IMR-90 (cell line): ENCODE results near the gene CHST2. TPM values are rescaled to one million over a fixed set of nuclear protein-coding genes. Genes with fewer than 3 reads are reported as not detected.
A peak's percentile ranks its signal among the peaks of the same experiment; 100 is the strongest.

Experiments used
- ATAC-seq: fragments of 200-7000 bp; cut with Tn5 transposase; 2 replicates; pipeline ENCODE4 v1.9.1; 2020; ENCODE audit warnings: low read depth, mild to moderate bottlenecking, moderate library complexity
- BruUV-seq: library from RNA; stranded (reverse); fragments of 400-500 nt; replicated peaks from 2 replicates; lab custom pipeline; 2021; lab: Mats Ljungman, UMichigan
- CTCF ChIA-PET: fragments of 300-600 bp; formaldehyde crosslinking; extraction: SDS; loops from one replicate; lab custom pipeline; 2021; ENCODE audit warnings: antibody characterized with exemption; lab: Yijun Ruan, JAX
- POLR2A ChIA-PET: fragments of 300-600 bp; sonication (Branson Sonifier 250); formaldehyde crosslinking; loops from one replicate; lab custom pipeline; 2022; ENCODE audit warnings: antibody characterized with exemption; ENCODE audit not compliant: unreplicated experiment; lab: Charles Lee
- DNase-seq: peaks from one replicate; pipeline ENCODE4 v3.0.0; 2013
- H2AFZ ChIP-seq: replicated peaks from 2 replicates; pipeline ENCODE3; 2013; ENCODE audit warnings: low read length, mild to moderate bottlenecking; ENCODE audit not compliant: poor library complexity
- H2AK5ac ChIP-seq: 2 replicates; pipeline ENCODE4 v1.6.1; 2013; ENCODE audit warnings: low read depth, low read length, inconsistent platforms
- H2AK9ac ChIP-seq: replicated peaks from 2 replicates; pipeline ENCODE3; 2013; ENCODE audit warnings: mild to moderate bottlenecking, low read depth, low read length, moderate library complexity; ENCODE audit not compliant: poor library complexity
- H2BK120ac ChIP-seq: 2 replicates; pipeline ENCODE4 v1.6.1; 2013; ENCODE audit warnings: low read depth, low read length, inconsistent platforms
- H2BK15ac ChIP-seq: 3 replicates; pipeline ENCODE4 v1.6.1; 2013; ENCODE audit warnings: low read depth, low read length, inconsistent platforms
- H2BK20ac ChIP-seq: 2 replicates; pipeline ENCODE4 v1.6.1; 2013; ENCODE audit warnings: low read depth, mild to moderate bottlenecking, inconsistent platforms, low read length, moderate library complexity
- H2BK5ac ChIP-seq: 2 replicates; pipeline ENCODE4 v1.6.1; 2013; ENCODE audit warnings: mild to moderate bottlenecking, low read depth, low read length, inconsistent platforms; ENCODE audit not compliant: poor library complexity, severe bottlenecking
- H3K14ac ChIP-seq: replicated peaks from 2 replicates; pipeline ENCODE4 v1.6.1; 2013; ENCODE audit warnings: low read depth, low read length, inconsistent platforms
- H3K18ac ChIP-seq: 2 replicates; pipeline ENCODE4 v1.6.1; 2013; ENCODE audit warnings: low read depth, low read length, control low read depth
- H3K23ac ChIP-seq: 2 replicates; pipeline ENCODE4 v1.6.1; 2013; ENCODE audit warnings: low read depth, low read length, inconsistent platforms
- H3K27ac ChIP-seq: 2 replicates; pipeline ENCODE4 v1.5.1; 2013; ENCODE audit warnings: mild to moderate bottlenecking, control low read depth, low read length; ENCODE audit not compliant: insufficient read depth
- H3K27me3 ChIP-seq: 2 replicates; pipeline ENCODE4 v1.6.1; 2013; ENCODE audit warnings: low read length; ENCODE audit not compliant: control insufficient read depth, insufficient read depth
- H3K36me3 ChIP-seq: 2 replicates; pipeline ENCODE4 v1.6.1; 2013; ENCODE audit warnings: low read length, mixed read lengths; ENCODE audit not compliant: control insufficient read depth, insufficient read depth
- H3K4ac ChIP-seq: 2 replicates; pipeline ENCODE4 v1.6.1; 2013; ENCODE audit warnings: low read depth, low read length, inconsistent platforms
- H3K4me1 ChIP-seq: 2 replicates; pipeline ENCODE4 v1.6.1; 2013; ENCODE audit warnings: low read length, mixed read lengths; ENCODE audit not compliant: control insufficient read depth, insufficient read depth
- H3K4me2 ChIP-seq: 2 replicates; pipeline ENCODE4 v1.6.1; 2013; ENCODE audit warnings: low read depth, mild to moderate bottlenecking, control low read depth, low read length, moderate library complexity
- H3K4me3 ChIP-seq: 2 replicates; pipeline ENCODE4 v1.5.1; 2013; ENCODE audit warnings: low read depth, mild to moderate bottlenecking, control low read depth, low read length, moderate library complexity; ENCODE audit not compliant: insufficient read depth
- H3K56ac ChIP-seq: 2 replicates; pipeline ENCODE4 v1.6.1; 2013; ENCODE audit warnings: low read length, inconsistent platforms; ENCODE audit not compliant: insufficient read depth; ENCODE audit errors: extremely low read depth
- H3K79me1 ChIP-seq, 2 experiments: 2 replicates each; pipeline ENCODE4 v1.6.1; 2013; ENCODE audit warnings: low read length in 2 of 2, inconsistent platforms in 1 of 2, low read depth in 1 of 2
- H3K9ac ChIP-seq: 2 replicates; pipeline ENCODE4 v1.6.1; 2013; ENCODE audit warnings: low read depth, low read length, control low read depth
- H3K9me1 ChIP-seq: 2 replicates; pipeline ENCODE4 v1.6.1; 2013; ENCODE audit warnings: low read length, inconsistent platforms; ENCODE audit not compliant: insufficient read depth
- H3K9me3 ChIP-seq: 2 replicates; pipeline ENCODE4 v1.6.1; 2013; ENCODE audit warnings: low read length; ENCODE audit not compliant: control insufficient read depth, insufficient read depth
- H4K20me1 ChIP-seq: 2 replicates; pipeline ENCODE4 v1.6.1; 2013; ENCODE audit warnings: low read length, inconsistent platforms; ENCODE audit not compliant: insufficient read depth
- H4K5ac ChIP-seq: 2 replicates; pipeline ENCODE4 v1.6.1; 2013; ENCODE audit warnings: mild to moderate bottlenecking, low read depth, low read length, control low read depth
- H4K8ac ChIP-seq, 2 experiments: 2 replicates each; pipeline ENCODE4 v1.6.1; 2013; ENCODE audit warnings: low read depth in 2 of 2, low read length in 2 of 2, control low read depth in 1 of 2, inconsistent platforms in 1 of 2
- H4K91ac ChIP-seq: 2 replicates; pipeline ENCODE4 v1.6.1; 2013; ENCODE audit warnings: low read depth, low read length, inconsistent platforms; ENCODE audit not compliant: insufficient read depth
- BHLHE40 ChIP-seq: fragments of 150-350 bp; IDR thresholded peaks from 2 replicates; pipeline ENCODE4 v1.6.1; 2016; ENCODE audit warnings: mild to moderate bottlenecking, low read depth, low read length
- CEBPB ChIP-seq: IDR thresholded peaks from 2 replicates; pipeline ENCODE4 v1.6.1; 2012; ENCODE audit warnings: low read depth, low read length, improper control_type of control experiment
- CHD1 ChIP-seq: IDR thresholded peaks from 2 replicates; pipeline ENCODE4 v1.6.1; 2012; ENCODE audit warnings: low read depth, low read length, improper control_type of control experiment
- ELK1 ChIP-seq: fragments of 150-350 bp; IDR thresholded peaks from 2 replicates; pipeline ENCODE4 v1.6.1; 2016; ENCODE audit warnings: low read depth, mild to moderate bottlenecking, low read length, moderate library complexity, borderline replicate concordance
- FOS ChIP-seq: fragments of 150-350 bp; IDR thresholded peaks from 2 replicates; pipeline ENCODE4 v1.6.1; 2016; ENCODE audit warnings: low read depth, low read length
- MAFK ChIP-seq: IDR thresholded peaks from 2 replicates; pipeline ENCODE4 v1.6.1; 2012; ENCODE audit warnings: low read depth, low read length, improper control_type of control experiment
- MAZ ChIP-seq: IDR thresholded peaks from 2 replicates; pipeline ENCODE4 v1.6.1; 2012; ENCODE audit warnings: low read depth, mild to moderate bottlenecking, low read length, improper control_type of control experiment, moderate library complexity, borderline replicate concordance
- MXI1 ChIP-seq: IDR thresholded peaks from 2 replicates; pipeline ENCODE4 v1.6.1; 2012; ENCODE audit warnings: low read depth, mild to moderate bottlenecking, low read length, moderate library complexity, borderline replicate concordance
- NFE2L2 ChIP-seq: fragments of 150-350 bp; IDR thresholded peaks from 2 replicates; pipeline ENCODE4 v1.6.1; 2016; ENCODE audit warnings: low read depth, mild to moderate bottlenecking, low read length
- POLR2A ChIP-seq: IDR thresholded peaks from 2 replicates; pipeline ENCODE4 v1.6.1; 2012; ENCODE audit warnings: mild to moderate bottlenecking, low read depth, low read length
- RAD21 ChIP-seq: IDR thresholded peaks from 2 replicates; pipeline ENCODE4 v1.6.1; 2012; ENCODE audit warnings: low read length, improper control_type of control experiment
- RCOR1 ChIP-seq: IDR thresholded peaks from 2 replicates; pipeline ENCODE4 v1.6.1; 2012; ENCODE audit warnings: mild to moderate bottlenecking, low read length, improper control_type of control experiment; ENCODE audit not compliant: insufficient replicate concordance
- RFX5 ChIP-seq: IDR thresholded peaks from 2 replicates; pipeline ENCODE4 v1.8.0; 2012; ENCODE audit warnings: low read depth, mild to moderate bottlenecking, low read length, moderate library complexity
- SMC3 ChIP-seq: fragments of 150-350 bp; IDR thresholded peaks from 2 replicates; pipeline ENCODE4 v1.6.1; 2016; ENCODE audit warnings: low read depth, mild to moderate bottlenecking, antibody characterized with exemption, low read length, moderate library complexity
- WGBS, 2 experiments: methylation state at CpG; one replicate each; pipeline versions ENCODE4 v1.1.5 to v1.1.7; 2013; ENCODE audit warnings: missing lambda C conversion rate in 2 of 2; ENCODE audit not compliant: insufficient read length in 1 of 2; ENCODE audit errors: extremely low coverage in 2 of 2; 5-methylcytosine and 5-hydroxymethylcytosine counted together
- dilution Hi-C: fragments of 300-500 bp; cut with HindIII; formaldehyde crosslinking; loops from one replicate; pipeline ENCODE4 v1.14.3; 2018; ENCODE audit warnings: low sequenced_read_pairs; ENCODE audit not compliant: unreplicated experiment
- in situ Hi-C: fragments of 300-500 bp; cut with MboI; formaldehyde crosslinking; loops from 3 replicates; pipeline ENCODE4 v1.14.3; 2019; ENCODE audit warnings: low sequenced_read_pairs, inconsistent platforms, mixed read lengths
- intact Hi-C: fragments of 100-400 bp; cut with micrococcal nuclease; formaldehyde crosslinking; loops from 2 replicates; pipeline ENCODE4 v1.10.0; 2022
- polyA plus RNA-seq, 3 experiments: library from polyadenylated mRNA; depleted of rRNA; stranded (reverse); fragments of >200 nt; gene quantifications; 2 replicates each; pipeline ENCODE4 v1.2.3, GENCODE V29; 2012; ENCODE audit warnings: low replicate concordance in 1 of 3
- total RNA-seq: library from RNA; depleted of rRNA; stranded (reverse); fragments of >200 nt; gene quantifications from 2 replicates; pipeline ENCODE4 v1.2.3, GENCODE V29; 2012
- TF ChIP-seq, protein P1 (sequence below): conservative IDR thresholded peaks from 2 replicates; pipeline ENCODE4 v1.5.1; 2012; ENCODE audit warnings: mild to moderate bottlenecking, low read depth, low read length, improper control_type of control experiment
- TF ChIP-seq, protein P2 (sequence below): fragments of 150-350 bp; IDR thresholded peaks from 2 replicates; pipeline ENCODE4 v1.6.1; 2017; ENCODE audit warnings: mild to moderate bottlenecking, antibody characterized with exemption, low read length, low read depth

The CHST2 gene
- total and polyA plus RNA-seq, 2 of the 4 experiments (the other 2 are of a cell fraction): 0.90 to 1.4 TPM

- Histone ChIP-seq H3K18ac (peak overlapping the region; percentile 57; the same call in 1 of the 2 replicates), H3K27ac (no peak overlapping the region), H4K5ac (peak overlapping the region; percentile 5; the same call in 1 of the 2 replicates), H2BK15ac (peak overlapping the region; percentile 60; the same call in 2 of the 3 replicates), H2AFZ (peak overlapping the region; percentile 28), H4K91ac (peak overlapping the region; percentile 27; the same call in 1 of the 2 replicates), H3K14ac (peak overlapping the region; percentile 43; the same call in 1 of the 2 replicates), H3K36me3 (no peaks in the 10 kb centered on the region), H3K79me1 (no peaks in the 10 kb centered on the region), H3K4me2 (no peak overlapping the region), H2BK20ac (peak overlapping the region; percentile 55), H2BK5ac (peak overlapping the region; percentile 59), H3K9ac (no peak overlapping the region), H2AK5ac (peak overlapping the region; percentile 48), H4K8ac (peak overlapping the region in 1 of 2 experiments; percentile 33; a peak in 1 of 4 replicates), H3K4me3 (no peak overlapping the region), H3K56ac (no peak overlapping the region), H3K9me3 (no peaks in the 10 kb centered on the region), H4K20me1 (no peaks in the 10 kb centered on the region), H3K4ac (peak overlapping the region; percentile 57; the same call in 1 of the 2 replicates), H2BK120ac (peak overlapping the region; percentile 64), H3K4me1 (peaks cover 23% of the 10 kb centered on the region), H2AK9ac (no peak overlapping the region), H3K23ac (no peak overlapping the region), H3K9me1 (peaks cover 15% of the 10 kb centered on the region), H3K27me3 (no peaks in the 10 kb centered on the region)
- CTCF ChIA-PET: no interaction called here
- TF ChIP-seq FOS (no peak), RAD21 (no peak), POLR2A (no peak), SMC3 (no peak), MXI1 (no peak), CHD1 (no peak), BHLHE40 (no peak), CEBPB (no peak), MAFK (no peak), MAZ (no peak), RFX5 (no peak), RCOR1 (no peak), NFE2L2 (no peak), ELK1 (no peak)
- TF ChIP-seq, protein P1, sequence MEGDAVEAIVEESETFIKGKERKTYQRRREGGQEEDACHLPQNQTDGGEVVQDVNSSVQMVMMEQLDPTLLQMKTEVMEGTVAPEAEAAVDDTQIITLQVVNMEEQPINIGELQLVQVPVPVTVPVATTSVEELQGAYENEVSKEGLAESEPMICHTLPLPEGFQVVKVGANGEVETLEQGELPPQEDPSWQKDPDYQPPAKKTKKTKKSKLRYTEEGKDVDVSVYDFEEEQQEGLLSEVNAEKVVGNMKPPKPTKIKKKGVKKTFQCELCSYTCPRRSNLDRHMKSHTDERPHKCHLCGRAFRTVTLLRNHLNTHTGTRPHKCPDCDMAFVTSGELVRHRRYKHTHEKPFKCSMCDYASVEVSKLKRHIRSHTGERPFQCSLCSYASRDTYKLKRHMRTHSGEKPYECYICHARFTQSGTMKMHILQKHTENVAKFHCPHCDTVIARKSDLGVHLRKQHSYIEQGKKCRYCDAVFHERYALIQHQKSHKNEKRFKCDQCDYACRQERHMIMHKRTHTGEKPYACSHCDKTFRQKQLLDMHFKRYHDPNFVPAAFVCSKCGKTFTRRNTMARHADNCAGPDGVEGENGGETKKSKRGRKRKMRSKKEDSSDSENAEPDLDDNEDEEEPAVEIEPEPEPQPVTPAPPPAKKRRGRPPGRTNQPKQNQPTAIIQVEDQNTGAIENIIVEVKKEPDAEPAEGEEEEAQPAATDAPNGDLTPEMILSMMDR: no peak
- TF ChIP-seq, protein P2, sequence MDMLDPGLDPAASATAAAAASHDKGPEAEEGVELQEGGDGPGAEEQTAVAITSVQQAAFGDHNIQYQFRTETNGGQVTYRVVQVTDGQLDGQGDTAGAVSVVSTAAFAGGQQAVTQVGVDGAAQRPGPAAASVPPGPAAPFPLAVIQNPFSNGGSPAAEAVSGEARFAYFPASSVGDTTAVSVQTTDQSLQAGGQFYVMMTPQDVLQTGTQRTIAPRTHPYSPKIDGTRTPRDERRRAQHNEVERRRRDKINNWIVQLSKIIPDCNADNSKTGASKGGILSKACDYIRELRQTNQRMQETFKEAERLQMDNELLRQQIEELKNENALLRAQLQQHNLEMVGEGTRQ: no peak
- 80% methylated on average over 1 of the region's 2 CpGs; no CpG with 5 or more reads in 1 of the 2 experiments for WGBS, 2 experiments
- intact Hi-C loops (no loop called here), dilution Hi-C loops (no loop called here), in situ Hi-C loops (no loop called here)
- no peak for DNase-seq
- ATAC-seq: no peak
- BruUV-seq: no TSS peak
- POLR2A ChIA-PET: no interaction called here
These were observed 49.3 kb downstream of the CHST2 start for GRCh38 chr3:143168855-143169192.
